ENCODE measurements around the gene PDZK1IP1.
"Not testable (repeated sequence)": the region's sequence is repeated elsewhere in the genome, so short reads cannot be mapped to it uniquely, and the experiment has no call there.

PDZK1IP1 gene

GRCh38 chr1:47140358-47140757 lies 49.5 kb downstream of the PDZK1IP1 start:
- DNase-seq, result not testable (repeated sequence)

DNA sequence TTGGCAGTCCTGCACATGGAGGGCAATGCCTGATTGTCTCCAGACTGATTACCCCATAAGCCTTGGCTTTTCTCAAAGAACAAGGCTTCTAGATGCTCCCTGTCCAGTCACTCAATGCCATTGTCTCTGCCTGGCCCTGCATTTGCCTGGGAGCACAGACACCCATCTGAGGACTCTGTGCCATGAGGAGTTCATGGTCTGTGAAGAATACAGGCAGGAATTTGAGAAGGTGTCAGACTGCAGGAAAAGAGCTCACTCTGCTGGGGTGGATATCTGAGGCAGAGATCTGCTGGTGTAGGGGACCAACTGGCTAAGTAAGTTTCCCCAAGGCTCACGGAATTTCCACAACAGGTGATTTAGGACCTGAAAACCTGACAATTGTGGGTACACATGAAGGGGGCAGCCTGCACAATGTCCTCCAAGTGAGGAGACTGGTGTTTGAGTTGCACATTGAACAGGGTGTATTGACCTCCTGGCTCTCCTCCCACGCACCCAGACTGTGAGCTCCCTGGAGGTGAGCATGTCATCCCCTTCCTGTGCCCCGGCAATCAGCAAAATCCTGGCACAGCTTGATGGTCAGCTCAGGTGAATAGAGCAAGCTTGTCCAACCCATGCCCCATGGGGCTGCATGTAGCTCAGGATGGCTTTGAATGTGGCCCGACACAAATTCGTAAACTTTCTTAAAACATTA lies 51.8 kb downstream of the PDZK1IP1 start:
- no peak for DNase-seq

DNA sequence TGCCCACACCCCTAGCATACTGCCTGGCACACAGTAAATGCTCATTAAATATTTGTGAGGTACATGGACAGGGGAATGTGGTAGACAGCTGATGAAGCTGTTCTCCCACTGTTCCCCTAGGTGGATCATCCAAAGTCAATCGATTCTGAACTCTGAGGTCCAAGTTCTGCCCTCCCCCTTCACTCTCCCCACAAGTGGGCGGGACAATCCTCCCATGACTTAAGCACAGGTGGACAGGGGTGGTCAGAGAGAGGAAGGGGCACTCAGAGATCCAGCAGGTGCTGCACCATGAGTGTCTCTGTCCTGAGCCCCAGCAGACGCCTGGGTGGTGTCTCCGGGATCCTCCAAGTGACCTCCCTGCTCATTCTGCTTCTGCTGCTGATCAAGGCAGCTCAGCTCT lies 52.6 kb downstream of the PDZK1IP1 start, which contains the start of gene CYP4A22:
TSS of gene CYP4A22 (plus strand) at position 244 of the 400 bp plus-strand sequence. CDS start at position 289, 45 bp downstream.
- DNase-seq, result no peak
